Activated CD4-positive, alpha-beta T cell treated with anti-CD3 and anti-CD28 coated beads, Interleukin-2, amount 50 U/mL, for 1 hour (primary cell): ENCODE results near the gene ZNF574.
A peak's percentile ranks its signal among the peaks of the same experiment; 100 is the strongest.
"Not testable (repeated sequence)": the region's sequence is repeated elsewhere in the genome, so short reads cannot be mapped to it uniquely, and the experiment has no call there.

ENCODE experiments used
- DNase-seq: peaks from one replicate; pipeline ENCODE4 v3.0.0-alpha.2; 2020

The ZNF574 gene

GRCh38 chr19:42080764-42081375 lies 4.9 kb downstream of the ZNF574 start:
- no peak for DNase-seq

- no peak for DNase-seq
Measured at GRCh38 chr19:42081584-42082203, 5.7 kb downstream of the ZNF574 start.

- no peak for DNase-seq
Measured at GRCh38 chr19:42083537-42083936, 7.6 kb downstream of the ZNF574 start.

GRCh38 chr19:42086188-42086736 lies 10.3 kb downstream of the ZNF574 start:
- no peak for DNase-seq

GRCh38 chr19:42086770-42087550 lies 11.0 kb downstream of the ZNF574 start:
- DNase-seq = no peak

GRCh38 chr19:42088471-42089190 lies 12.7 kb downstream of the ZNF574 start:
- DNase-seq = no peak

- DNase-seq = no peak
Measured at GRCh38 chr19:42089191-42089750, 13.3 kb downstream of the ZNF574 start.

GRCh38 chr19:42089772-42090171 lies 13.8 kb downstream of the ZNF574 start:
- no peak for DNase-seq

GRCh38 chr19:42090672-42091071 lies 14.7 kb downstream of the ZNF574 start:
- no peak for DNase-seq

GRCh38 chr19:42091300-42091699 lies 15.3 kb downstream of the ZNF574 start:
- no peak for DNase-seq

- no peak for DNase-seq
Measured at GRCh38 chr19:42091742-42092141, 15.8 kb downstream of the ZNF574 start.

GRCh38 chr19:42092350-42092749 lies 16.4 kb downstream of the ZNF574 start:
- peak; percentile 38 for DNase-seq

GRCh38 chr19:42093505-42093904 lies 17.5 kb downstream of the ZNF574 start:
- DNase-seq = no peak

- no peak for DNase-seq
Measured at GRCh38 chr19:42093926-42094325, 18.0 kb downstream of the ZNF574 start.

- no peak for DNase-seq
Measured at GRCh38 chr19:42095142-42095813, 19.3 kb downstream of the ZNF574 start.

GRCh38 chr19:42095814-42096230 lies 19.9 kb downstream of the ZNF574 start:
- DNase-seq = no peak

GRCh38 chr19:42096255-42096837 lies 20.4 kb downstream of the ZNF574 start:
- DNase-seq = no peak

GRCh38 chr19:42097461-42097860 lies 21.5 kb downstream of the ZNF574 start:
- no peak for DNase-seq

- no peak for DNase-seq
Measured at GRCh38 chr19:42098781-42099180, 22.8 kb downstream of the ZNF574 start.

- DNase-seq = no peak
Measured at GRCh38 chr19:42099336-42099925, 23.5 kb downstream of the ZNF574 start.

GRCh38 chr19:42100241-42100640 lies 24.3 kb downstream of the ZNF574 start:
- DNase-seq = not testable (repeated sequence)
